SK-N-SH (cell line): ENCODE data around the gene FAAP24. TPM values are rescaled to one million over a fixed set of nuclear protein-coding genes. Genes with fewer than 3 reads are reported as not detected.

Source experiments
- CTCF ChIA-PET: fragments of 300-600, 350-600 bp; formaldehyde crosslinking; extraction: SDS; loops from one replicate; lab custom pipeline; 2021; lab: Yijun Ruan, JAX
- POLR2A ChIA-PET: fragments of 350-600 bp; sonication (Branson Sonifier 250); formaldehyde crosslinking; extraction: SDS; loops from one replicate; lab custom pipeline; 2020; ENCODE audit warnings: antibody characterized with exemption, inconsistent platforms; lab: Yijun Ruan, JAX
- DNase-seq: peaks from one replicate; pipeline ENCODE4 v3.0.0; 2012
- H2AFZ ChIP-seq: fragments of 200-600 bp; sonication (generic); 2 replicates; pipeline ENCODE4 v1.8.1; 2016; ENCODE audit warnings: antibody characterized with exemption, mild to moderate bottlenecking, low read depth
- H3F3A ChIP-seq: fragments of 200-600 bp; sonication (generic); replicated peaks from 2 replicates; pipeline ENCODE3; 2016; ENCODE audit warnings: antibody characterized with exemption, mild to moderate bottlenecking; ENCODE audit not compliant: insufficient read depth
- H3K27ac ChIP-seq, 2 experiments: fragments of 200-500 bp in 1 of 2; fragments of 200-600 bp in 1 of 2; sonication (Bioruptor generic) in 1 of 2; sonication (generic), shearing (Covaris generic) in 1 of 2; 2 replicates each; pipeline versions ENCODE4 v1.5.1 to v1.6.1; 2014 to 2016; ENCODE audit warnings: low read depth in 2 of 2, inconsistent platforms in 1 of 2, low read length in 1 of 2, mild to moderate bottlenecking in 1 of 2, mixed read lengths in 1 of 2
- H3K27me3 ChIP-seq: fragments of 200-600 bp; sonication (generic), shearing (Covaris generic); 2 replicates; pipeline ENCODE4 v1.6.1; 2016; ENCODE audit warnings: mixed run types; ENCODE audit not compliant: insufficient read depth
- H3K36me3 ChIP-seq, 2 experiments: fragments of 200-500 bp in 1 of 2; fragments of 200-600 bp in 1 of 2; sonication (Bioruptor generic) in 1 of 2; sonication (generic) in 1 of 2; replicated peaks in 1 of 2; 2 replicates each; pipeline versions ENCODE3 to v1.5.1; 2014 to 2016; ENCODE audit warnings: low read length in 1 of 2, mild to moderate bottlenecking in 1 of 2; ENCODE audit not compliant: insufficient read depth in 2 of 2, control insufficient read depth in 1 of 2
- H3K4me1 ChIP-seq, 2 experiments: fragments of 200-500 bp in 1 of 2; fragments of 200-600 bp in 1 of 2; sonication (Bioruptor generic) in 1 of 2; sonication (generic), shearing (Covaris generic) in 1 of 2; 2 replicates each; pipeline versions ENCODE4 v1.5.1 to v1.6.1; 2014 to 2016; ENCODE audit warnings: low read depth in 1 of 2, low read length in 1 of 2, mixed run types in 1 of 2; ENCODE audit not compliant: insufficient read depth in 2 of 2, control insufficient read depth in 1 of 2
- H3K4me2 ChIP-seq: fragments of 200-600 bp; sonication (generic), shearing (Covaris generic); 2 replicates; pipeline ENCODE4 v1.6.1; 2017; ENCODE audit warnings: mixed run types
- H3K4me3 ChIP-seq, 2 experiments: fragments of 200-500 bp in 1 of 2; fragments of 200-600 bp in 1 of 2; sonication (Bioruptor generic) in 1 of 2; sonication (generic), shearing (Covaris generic) in 1 of 2; 2 replicates each; pipeline versions ENCODE4 v1.5.1 to v1.8.1; 2014 to 2016; ENCODE audit warnings: low read depth in 2 of 2, inconsistent platforms in 1 of 2, low read length in 1 of 2, mild to moderate bottlenecking in 1 of 2, mixed read lengths in 1 of 2, moderate library complexity in 1 of 2
- H3K79me2 ChIP-seq: fragments of 200-600 bp; sonication (generic); 2 replicates; pipeline ENCODE4 v1.8.1; 2017; ENCODE audit warnings: mild to moderate bottlenecking; ENCODE audit not compliant: insufficient read depth
- H3K9ac ChIP-seq: fragments of 200-600 bp; sonication (generic); 2 replicates; pipeline ENCODE4 v1.6.1; 2017; ENCODE audit warnings: mixed run types
- H3K9me2 ChIP-seq: fragments of 200-600 bp; sonication (generic); 2 replicates; pipeline ENCODE4 v1.6.1; 2017; ENCODE audit warnings: mixed run types
- H3K9me3 ChIP-seq: fragments of 200-600 bp; sonication (generic); 2 replicates; pipeline ENCODE4 v1.6.1; 2017; ENCODE audit warnings: mixed run types, mild to moderate bottlenecking, moderate library complexity
- H4K20me1 ChIP-seq: fragments of 200-600 bp; sonication (generic); 2 replicates; pipeline ENCODE4 v1.6.1; 2017; ENCODE audit warnings: mild to moderate bottlenecking, mixed run types; ENCODE audit not compliant: insufficient read depth
- CTCF ChIP-seq: fragments of 200-600 bp; sonication (generic); IDR thresholded peaks from 2 replicates; pipeline ENCODE4 v1.6.1; 2017; ENCODE audit warnings: antibody characterized with exemption, mild to moderate bottlenecking, moderate library complexity
- FOXJ3 ChIP-seq: sonication (generic); formaldehyde crosslinking; IDR thresholded peaks from 2 replicates; pipeline ENCODE4 v1.5.1; 2020; ENCODE audit warnings: mild to moderate bottlenecking, missing genetic modification reagents
- GATA2 ChIP-seq: sonication (generic); formaldehyde crosslinking; IDR thresholded peaks from 2 replicates; pipeline ENCODE4 v1.5.0; 2020; ENCODE audit warnings: mild to moderate bottlenecking, missing genetic modification reagents
- PBX3 ChIP-seq: IDR thresholded peaks from 2 replicates; pipeline ENCODE4; 2012
- REST ChIP-seq: IDR thresholded peaks from 2 replicates; pipeline ENCODE4 v1.6.1; 2012; ENCODE audit warnings: mild to moderate bottlenecking, low read depth, low read length, moderate library complexity
- YY1 ChIP-seq: IDR thresholded peaks from 2 replicates; pipeline ENCODE4 v1.4.0; 2012; ENCODE audit warnings: low read depth, mild to moderate bottlenecking
- ZBTB33 ChIP-seq: IDR thresholded peaks from 2 replicates; pipeline ENCODE4 v1.4.0; 2012; ENCODE audit warnings: low read depth, borderline replicate concordance
- WGBS: methylation state at CpG from one replicate; pipeline ENCODE4 v1.1.6; 2017; ENCODE audit warnings: low lambda C conversion rate; 5-methylcytosine and 5-hydroxymethylcytosine counted together
- polyA plus RNA-seq, 3 experiments: library from polyadenylated mRNA; depleted of rRNA; stranded (reverse); fragments of >200 nt; gene quantifications; 2 replicates each; pipeline ENCODE4 v1.2.3, GENCODE V29; 2012
- TF ChIP-seq, protein P1 (sequence below): IDR thresholded peaks from 2 replicates; pipeline ENCODE4 v1.4.0; 2012; ENCODE audit warnings: low read depth

The FAAP24 gene
- polyA plus RNA-seq, 1 of the 3 experiments (the other 2 are of a cell fraction) = 3.3 TPM

DNA sequence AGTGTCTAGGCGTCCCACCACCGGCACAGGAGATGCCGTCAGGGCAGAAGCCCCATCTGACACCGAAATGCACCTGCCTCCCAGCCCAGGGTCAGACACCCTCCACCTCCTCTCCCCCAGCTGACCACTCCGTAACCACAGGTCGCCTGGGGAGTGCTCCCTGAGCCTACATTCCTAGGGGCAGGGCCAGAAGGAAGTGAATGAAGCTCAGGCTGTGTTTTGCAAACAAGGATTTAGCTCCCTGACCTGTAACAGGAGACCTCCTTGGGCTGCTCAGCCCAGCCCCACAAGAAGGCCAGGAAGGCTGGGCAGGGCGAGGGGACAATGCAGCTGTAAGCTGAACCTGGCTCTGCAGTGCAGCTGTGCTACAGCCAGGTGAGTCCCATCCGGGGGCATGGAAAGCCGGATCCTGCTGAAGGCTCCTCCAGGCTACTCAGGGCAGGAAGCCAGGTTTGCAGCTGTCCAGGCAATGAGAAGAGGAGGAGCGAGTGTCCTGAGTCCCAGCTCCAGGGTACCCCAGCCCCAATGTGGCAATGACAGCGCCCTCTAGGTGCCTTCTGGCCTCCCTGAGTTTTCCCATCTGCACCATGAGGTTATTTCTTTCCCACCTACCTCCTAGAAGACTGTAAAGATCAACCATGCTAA is 50.6 kb downstream of the FAAP24 start:
- Histone ChIP-seq H3K9me2 (no peaks in the 10 kb centered on the region), H3K9me3 (no peaks in the 10 kb centered on the region), H3K9ac (no peak overlapping the region), H4K20me1 (no peaks in the 10 kb centered on the region), H2AFZ (no peak overlapping the region), H3K4me2 (no peak overlapping the region), H3K79me2 (no peaks in the 10 kb centered on the region), H3K27ac (no peak overlapping the region), H3K4me3 (no peak overlapping the region), H3K36me3 (no peaks in the 10 kb centered on the region), H3K4me1 (no peaks in the 10 kb centered on the region), H3K27me3 (no peaks in the 10 kb centered on the region), H3F3A (no peaks in the 10 kb centered on the region)
- POLR2A ChIA-PET = no interaction called here
- no peak for DNase-seq
- CTCF ChIA-PET = no interaction called here
- TF ChIP-seq, protein P1, sequence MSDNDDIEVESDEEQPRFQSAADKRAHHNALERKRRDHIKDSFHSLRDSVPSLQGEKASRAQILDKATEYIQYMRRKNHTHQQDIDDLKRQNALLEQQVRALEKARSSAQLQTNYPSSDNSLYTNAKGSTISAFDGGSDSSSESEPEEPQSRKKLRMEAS = no peak
- TF ChIP-seq YY1 (no peak), GATA2 (no peak), PBX3 (no peak), REST (no peak), FOXJ3 (CRISPR knock-in tag) (no peak), ZBTB33 (no peak), CTCF (peak; percentile 7; the same call in 1 of the 2 replicates)
- WGBS = 81% methylated on average over 9 of the region's 11 CpGs
